H1 (cell line): ENCODE measurements around the gene SOX12. TPM values are rescaled to one million over a fixed set of nuclear protein-coding genes. Genes with fewer than 3 reads are reported as not detected.

Experiments
- CTCF ChIA-PET: fragments of 300-600 bp; sonication (Branson Sonifier 250); formaldehyde crosslinking; loops from one replicate; lab custom pipeline; 2021; ENCODE audit not compliant: partially characterized antibody; lab: Charles Lee
- POLR2A ChIA-PET: fragments of 300-600 bp; sonication (Branson Sonifier 250); formaldehyde crosslinking; loops from one replicate; lab custom pipeline; 2021; ENCODE audit warnings: inconsistent platforms; ENCODE audit not compliant: partially characterized antibody; lab: Charles Lee
- DNase-seq, 2 experiments: peaks; one replicate each; pipeline versions ENCODE4 v3.0.0 to v3.0.0-alpha.2; 2010 to 2022; ENCODE audit warnings: low spot score in 2 of 2, low read depth in 1 of 2, mixed read lengths in 1 of 2
- FAIRE-seq: peaks from 2 replicates; lab custom pipeline; 2011; peaks lifted over from hg19 to GRCh38; lab: Jason Lieb, UNC
- H2AFZ ChIP-seq: 2 replicates; pipeline ENCODE4 v1.8.1; 2012; ENCODE audit warnings: low read length, inconsistent platforms
- H2AK5ac ChIP-seq: 2 replicates; pipeline ENCODE4 v1.6.1; 2013; ENCODE audit warnings: low read depth, low read length
- H2BK120ac ChIP-seq: replicated peaks from 2 replicates; pipeline ENCODE3; 2013; ENCODE audit warnings: low read depth, low read length, inconsistent platforms
- H2BK12ac ChIP-seq: 2 replicates; pipeline ENCODE4 v1.6.1; 2013; ENCODE audit warnings: low read depth, low read length
- H2BK15ac ChIP-seq: 2 replicates; pipeline ENCODE4 v1.6.1; 2013; ENCODE audit warnings: low read length
- H2BK20ac ChIP-seq: 2 replicates; pipeline ENCODE4 v1.6.1; 2013; ENCODE audit warnings: low read length
- H2BK5ac ChIP-seq: 2 replicates; pipeline ENCODE4 v1.6.1; 2013; ENCODE audit warnings: low read depth, low read length
- H3K14ac ChIP-seq: 2 replicates; pipeline ENCODE4 v1.6.1; 2013; ENCODE audit warnings: inconsistent platforms; ENCODE audit not compliant: insufficient read length
- H3K18ac ChIP-seq: 2 replicates; pipeline ENCODE4 v1.6.1; 2013; ENCODE audit warnings: low read length; ENCODE audit errors: extremely low read depth
- H3K23ac ChIP-seq: 2 replicates; pipeline ENCODE4 v1.6.1; 2013; ENCODE audit warnings: inconsistent platforms; ENCODE audit not compliant: insufficient read length
- H3K23me2 ChIP-seq: 2 replicates; pipeline ENCODE4 v1.6.1; 2013; ENCODE audit warnings: low read depth, low read length
- H3K27ac ChIP-seq: 2 replicates; pipeline ENCODE4 v1.6.1; 2011; ENCODE audit warnings: low read depth, low read length, inconsistent platforms
- H3K27me3 ChIP-seq, 4 experiments: replicated peaks in 1 of 4; 1 replicate in 1 of 4; 2 replicates in 3 of 4; pipeline versions ENCODE4 v1.6.1 to v1.8.1; 2011 to 2013; ENCODE audit warnings: low read length in 3 of 4, mild to moderate bottlenecking in 3 of 4, inconsistent platforms in 2 of 4, mixed read lengths in 2 of 4, moderate library complexity in 1 of 4; ENCODE audit not compliant: control insufficient read depth in 3 of 4, insufficient read depth in 3 of 4; ENCODE audit errors: extremely low read depth in 1 of 4
- H3K36me3 ChIP-seq, 4 experiments: 2 replicates each; pipeline versions ENCODE4 v1.6.1 to v1.8.1; 2011 to 2013; ENCODE audit warnings: mild to moderate bottlenecking in 4 of 4, low read length in 3 of 4, moderate library complexity in 2 of 4, control low read depth in 1 of 4, inconsistent platforms in 1 of 4; ENCODE audit not compliant: insufficient read depth in 4 of 4, control insufficient read depth in 2 of 4
- H3K4ac ChIP-seq: replicated peaks from 2 replicates; pipeline ENCODE3; 2013; ENCODE audit warnings: low read length, low read depth, mixed read lengths, inconsistent platforms; ENCODE audit not compliant: insufficient read length
- H3K4me1 ChIP-seq, 4 experiments: replicated peaks in 1 of 4; 1 replicate in 1 of 4; 2 replicates in 3 of 4; pipeline versions ENCODE4 v1.6.1 to v1.8.1; 2011 to 2013; ENCODE audit warnings: low read length in 3 of 4, inconsistent platforms in 2 of 4, mixed read lengths in 1 of 4; ENCODE audit not compliant: insufficient read depth in 4 of 4, control insufficient read depth in 3 of 4
- H3K4me2 ChIP-seq, 2 experiments: 2 replicates each; pipeline versions ENCODE4 v1.6.1 to v1.8.1; 2011 to 2013; ENCODE audit warnings: low read depth in 2 of 2, low read length in 2 of 2, control low read depth in 1 of 2, inconsistent platforms in 1 of 2, mild to moderate bottlenecking in 1 of 2; ENCODE audit not compliant: insufficient read depth in 1 of 2
- H3K4me3 ChIP-seq, 4 experiments: fragments of 200-600, 300-600 bp in 1 of 4; sonication (generic), shearing (Covaris generic), sonication (Bioruptor Twin) in 1 of 4; 2 replicates each; pipeline versions ENCODE4 v1.5.1 to v1.8.1; 2011 to 2016; ENCODE audit warnings: low read length in 4 of 4, low read depth in 3 of 4, control low read depth in 2 of 4, inconsistent platforms in 2 of 4, mild to moderate bottlenecking in 2 of 4, mixed read lengths in 1 of 4, moderate library complexity in 1 of 4; ENCODE audit not compliant: insufficient read depth in 2 of 4; ENCODE audit errors: extremely low read depth in 1 of 4
- H3K56ac ChIP-seq: replicated peaks from 2 replicates; pipeline ENCODE3; 2013; ENCODE audit warnings: low read depth, mild to moderate bottlenecking, mixed read lengths, low read length, inconsistent platforms; ENCODE audit not compliant: insufficient read length
- H3K79me1 ChIP-seq: 2 replicates; pipeline ENCODE4 v1.6.1; 2013; ENCODE audit warnings: low read depth, low read length, control low read depth
- H3K79me2 ChIP-seq, 2 experiments: 2 replicates each; pipeline versions ENCODE4 v1.6.1 to v1.8.1; 2012 to 2013; ENCODE audit warnings: low read length in 2 of 2, mild to moderate bottlenecking in 2 of 2, inconsistent platforms in 1 of 2; ENCODE audit not compliant: insufficient read depth in 2 of 2, control insufficient read depth in 1 of 2
- H3K9ac ChIP-seq, 4 experiments: replicated peaks in 1 of 4; 1 replicate in 1 of 4; 2 replicates in 3 of 4; pipeline versions ENCODE4 v1.6.1 to v1.8.1; 2011 to 2013; ENCODE audit warnings: low read depth in 3 of 4, low read length in 3 of 4, control low read depth in 2 of 4, mild to moderate bottlenecking in 2 of 4, moderate library complexity in 2 of 4, inconsistent platforms in 1 of 4; ENCODE audit errors: extremely low read depth in 1 of 4
- H3K9me3 ChIP-seq, 2 experiments: 2 replicates each; pipeline versions ENCODE4 v1.6.1 to v1.8.1; 2012 to 2013; ENCODE audit warnings: mild to moderate bottlenecking in 2 of 2, moderate library complexity in 2 of 2, control low read depth in 1 of 2, inconsistent platforms in 1 of 2, low read depth in 1 of 2, low read length in 1 of 2, mixed read lengths in 1 of 2; ENCODE audit not compliant: insufficient read depth in 2 of 2
- H4K20me1 ChIP-seq, 2 experiments: replicated peaks in 1 of 2; 2 replicates each; pipeline versions ENCODE3 to v1.8.1; 2011 to 2013; ENCODE audit warnings: inconsistent platforms in 2 of 2, low read length in 2 of 2, mild to moderate bottlenecking in 1 of 2; ENCODE audit not compliant: insufficient read depth in 2 of 2, control insufficient read depth in 1 of 2
- H4K5ac ChIP-seq: 2 replicates; pipeline ENCODE4 v1.6.1; 2013; ENCODE audit warnings: low read length, low read depth, mixed read lengths, inconsistent platforms; ENCODE audit not compliant: insufficient read length
- H4K8ac ChIP-seq: 2 replicates; pipeline ENCODE4 v1.8.0; 2013; ENCODE audit warnings: mild to moderate bottlenecking, moderate library complexity, low read length, inconsistent platforms; ENCODE audit not compliant: insufficient read depth; ENCODE audit errors: extremely low read depth
- H4K91ac ChIP-seq: replicated peaks from 2 replicates; pipeline ENCODE3; 2013; ENCODE audit warnings: low read length, mixed read lengths, inconsistent platforms; ENCODE audit not compliant: insufficient read length
- BRCA1 ChIP-seq: IDR thresholded peaks from 2 replicates; pipeline ENCODE4 v1.6.1; 2012; ENCODE audit warnings: low read depth, low read length, improper control_type of control experiment
- CBX5 ChIP-seq: fragments of 300-800, 300-1000 bp; sonication (generic); IDR thresholded peaks from 2 replicates; pipeline ENCODE4 v1.7.1; 2016; ENCODE audit warnings: antibody characterized with exemption, low read length, low read depth
- FOSL1 ChIP-seq: IDR thresholded peaks from 2 replicates; pipeline ENCODE4 v1.6.1; 2011; ENCODE audit warnings: mild to moderate bottlenecking, low read depth, low read length, moderate library complexity; ENCODE audit not compliant: insufficient read depth
- PHF8 ChIP-seq: fragments of 200-600 bp; sonication (generic); conservative IDR thresholded peaks from 2 replicates; pipeline ENCODE4 v1.7.1; 2012; ENCODE audit warnings: low read depth, mild to moderate bottlenecking, inconsistent platforms, low read length, moderate library complexity
- POLR2AphosphoS5 ChIP-seq: IDR thresholded peaks from 2 replicates; pipeline ENCODE4 v1.6.1; 2011; ENCODE audit warnings: low read depth, low read length
- RAD21 ChIP-seq, 2 experiments: IDR thresholded peaks in 1 of 2; conservative IDR thresholded peaks in 1 of 2; 2 replicates each; pipeline ENCODE4 v1.6.1; 2011; ENCODE audit warnings: low read depth in 2 of 2, low read length in 2 of 2, improper control_type of control experiment in 1 of 2, inconsistent platforms in 1 of 2, mild to moderate bottlenecking in 1 of 2, moderate library complexity in 1 of 2
- RFX5 ChIP-seq: IDR thresholded peaks from 2 replicates; pipeline ENCODE4 v1.6.1; 2011; ENCODE audit warnings: low read depth, low read length, improper control_type of control experiment, borderline replicate concordance
- SAP30 ChIP-seq: fragments of 300-600 bp; sonication (generic); IDR thresholded peaks from 2 replicates; pipeline ENCODE4 v1.7.1; 2012; ENCODE audit warnings: low read length, moderate library complexity, mild to moderate bottlenecking, inconsistent platforms; ENCODE audit not compliant: insufficient read depth, insufficient replicate concordance
- SIX5 ChIP-seq: IDR thresholded peaks from 2 replicates; pipeline ENCODE4 v1.6.1; 2011; ENCODE audit warnings: mild to moderate bottlenecking, low read depth, low read length
- SP1 ChIP-seq: IDR thresholded peaks from 2 replicates; pipeline ENCODE4 v1.6.1; 2011; ENCODE audit warnings: low read depth, low read length
- SP2 ChIP-seq: IDR thresholded peaks from 2 replicates; pipeline ENCODE4 v1.6.1; 2012; ENCODE audit warnings: mild to moderate bottlenecking, low read length, inconsistent platforms
- SP4 ChIP-seq: IDR thresholded peaks from 2 replicates; pipeline ENCODE4 v1.6.1; 2012; ENCODE audit warnings: low read length, inconsistent platforms
- TAF7 ChIP-seq: optimal IDR thresholded peaks from 2 replicates; pipeline ENCODE3; 2011; ENCODE audit warnings: low read depth, mild to moderate bottlenecking, inconsistent platforms, low read length, moderate library complexity, borderline replicate concordance
- WGBS, 2 experiments: shearing (Covaris generic) in 1 of 2; methylation state at CpG; one replicate each; pipeline versions ENCODE4 v1.1.6 to v1.1.7; 2013 to 2015; ENCODE audit warnings: low lambda C conversion rate in 2 of 2, mixed read lengths in 2 of 2, inconsistent platforms in 1 of 2, low coverage in 1 of 2, missing lambda C conversion rate in 1 of 2; ENCODE audit not compliant: insufficient replicate concordance in 2 of 2, insufficient coverage in 1 of 2, insufficient read length in 1 of 2; ENCODE audit errors: extremely low coverage in 1 of 2, missing lambda C conversion rate in 1 of 2; 5-methylcytosine and 5-hydroxymethylcytosine counted together
- polyA plus RNA-seq, 7 experiments: library from polyadenylated mRNA; depleted of rRNA in 3 of 7; stranded (reverse) in 5 of 7; unstranded in 2 of 7; fragments of >200 nt in 5 of 7; fragments of 200-250 nt in 2 of 7; gene quantifications; 1 replicate in 5 of 7; 2 replicates in 1 of 7; 4 replicates in 1 of 7; pipeline versions ENCODE4 v1.2.1 to v1.2.3, GENCODE V29; 2011 to 2013; ENCODE audit warnings: missing spikeins in 2 of 7, mixed read lengths in 2 of 7
- total RNA-seq: library from RNA; stranded (reverse); fragmentation: NEBNext Ultra II Directional; extraction: Animal tissue kit (Norgen Biotek cat#: 25700); gene quantifications from 2 replicates; pipeline ENCODE4 v1.2.1, GENCODE V29; 2021

Gene SOX12
- total and polyA plus RNA-seq, 2 of the 8 experiments (the other 6 are each of a cell fraction or from before 2014, with no cell fraction given), result 6.4 to 63.0 TPM

GRCh38 chr20:289693-290083, 35.7 kb upstream of the SOX12 start:
- Histone ChIP-seq H3K14ac (no peak overlapping the region), H4K91ac (no peak overlapping the region), H3K18ac (peak overlapping the region; percentile 68; the same call in 1 of the 2 replicates), H3K4me1 (peaks cover 0 to 5% (median 4%) of the 10 kb centered on the region in 4 experiments; a peak in 5 of 7 replicates), H3K23me2 (peaks cover 5% of the 10 kb centered on the region), H3K4me3 (peak overlapping the region; percentile 74 to 94 (median 84)), H2BK5ac (peak overlapping the region; percentile 61; the same call in 1 of the 2 replicates), H3K4ac (no peak overlapping the region), H2BK15ac (peak overlapping the region; percentile 96; the same call in 1 of the 2 replicates), H2BK12ac (0 out of 2 replicates have a peak overlapping the region, but pooled peaks have one; percentile 32), H2AK5ac (no peak overlapping the region), H4K5ac (no peak overlapping the region), H3K9me3 (no peaks in the 10 kb centered on the region), H4K20me1 (no peaks in the 10 kb centered on the region), H3K9ac (peak overlapping the region; percentile 64 to 77 (median 70)), H3K79me2 (peaks cover 0 to 4% of the 10 kb centered on the region in 2 experiments; a peak in 1 of 4 replicates), H3K79me1 (no peaks in the 10 kb centered on the region), H4K8ac (peak overlapping the region; percentile 63; the same call in 1 of the 2 replicates), H3K36me3 (no peaks in the 10 kb centered on the region), H3K23ac (no peak overlapping the region), H2AFZ (peak overlapping the region; percentile 91; the same call in 1 of the 2 replicates), H2BK120ac (no peak overlapping the region), H3K27me3 (0 out of 7 replicates have a peak, but pooled peaks cover 0 to 2% (median 0%) of the 10 kb centered on the region in 4 experiments), H2BK20ac (no peak overlapping the region; the same call in 1 of the 2 replicates), H3K27ac (no peak overlapping the region), H3K56ac (no peak overlapping the region), H3K4me2 (peak overlapping the region; percentile 72 to 78)
- 64% methylated on average over 2 of the region's 2 CpGs; no CpG with 5 or more reads in 1 of the 2 experiments for WGBS, 2 experiments
- no peak for FAIRE-seq
- no peak for DNase-seq
- CTCF ChIA-PET, result interaction anchor here (2.9 kb wide), 1 partner anchor 12 kb away, joined by 9 read pairs; no protein-coding TSS in a partner anchor
- POLR2A ChIA-PET, result interaction anchor here (0.7 to 1.7 kb wide), 3 partner anchors 9 to 29 kb away, joined by 3 to 5 read pairs (median 4); no protein-coding TSS in a partner anchor
- TF ChIP-seq CBX5 (no peak), SP1 (no peak), RFX5 (no peak), PHF8 (no peak), TAF7 (no peak), BRCA1 (no peak), POLR2AphosphoS5 (no peak), SIX5 (no peak), FOSL1 (no peak), SP4 (no peak), SAP30 (no peak), RAD21 (IDR thresholded peaks at IDR 0.05 in 1 of 2, conservative IDR thresholded peaks at IDR 0.05 in 1 of 2; ENCODE audit: low read depth in 2 of 2, low read length in 2 of 2) (no peak), SP2 (no peak)
